GM12864 (cell line): ENCODE measurements around the gene NAGLU.
"Not testable (repeated sequence)": the region's sequence is repeated elsewhere in the genome, so short reads cannot be mapped to it uniquely, and the experiment has no call there.

Experiments used
- DNase-seq: peaks from one replicate; pipeline ENCODE4 v3.0.0-alpha.2; 2011; ENCODE audit warnings: low read depth
- H3K4me3 ChIP-seq: 2 replicates; pipeline ENCODE4 v1.5.1; 2011; ENCODE audit warnings: mild to moderate bottlenecking, low read depth, low read length, control low read depth
- CTCF ChIP-seq: IDR thresholded peaks from 2 replicates; pipeline ENCODE4 v1.5.1; 2011; ENCODE audit warnings: low read depth, mild to moderate bottlenecking, moderate library complexity, low read length, control low read depth, inconsistent platforms; ENCODE audit errors: missing control alignments

NAGLU gene

GRCh38 chr17:42548993-42549755 is 13.1 kb downstream of the NAGLU start:
- no peak for DNase-seq
- TF ChIP-seq CTCF: no peak
- H3K4me3 ChIP-seq: peak overlapping the region; percentile 59; the same call in 1 of the 2 replicates

- DNase-seq: not testable (repeated sequence)
- H3K4me3 ChIP-seq: peak within 1 kb of the TSS; percentile 87
Observed at GRCh38 chr17:42552736-42553135, 16.7 kb downstream of the NAGLU start, which contains the start of gene HSD17B1. HSD17B1 (plus strand) TSS chr17:42552923; CDS start chr17:42552934, 11 bp downstream.

GRCh38 chr17:42553161-42553818 is 17.2 kb downstream of the NAGLU start:
- no peak for DNase-seq
- H3K4me3 ChIP-seq: peak overlapping the region; percentile 87
- no peak for TF ChIP-seq CTCF

- TF ChIP-seq CTCF: no peak
- no peak for DNase-seq
- peak overlapping the region; percentile 87 for H3K4me3 ChIP-seq
Observed at GRCh38 chr17:42553866-42554249, 17.8 kb downstream of the NAGLU start.

GRCh38 chr17:42554250-42555121 is 18.4 kb downstream of the NAGLU start:
- H3K4me3 ChIP-seq: peak overlapping the region; percentile 87
- no peak for TF ChIP-seq CTCF
- peak; percentile 57 for DNase-seq

- no peak for DNase-seq
- peak overlapping the region; percentile 87 for H3K4me3 ChIP-seq
- no peak for TF ChIP-seq CTCF
Observed at GRCh38 chr17:42555122-42555622, 19.1 kb downstream of the NAGLU start.
